Heart left ventricle (tissue), 13 donors: ENCODE data around the gene CCDC106.

ENCODE experiments used
- CTCF ChIP-seq, 12 donors: fragments of 200-600 bp; sonication (generic) in 4 of 12; IDR thresholded peaks; one replicate each; pipeline versions ENCODE4 v1.5.0 to v1.8.0; 2018 to 2022; ENCODE audit warnings: antibody characterized with exemption in 12 of 12, mild to moderate bottlenecking in 5 of 12
- POLR2A ChIP-seq, 2 donors: fragments of 450-650 bp; IDR thresholded peaks; one replicate each; pipeline ENCODE4 v1.6.1; 2017; ENCODE audit warnings: antibody characterized with exemption in 2 of 2, mild to moderate bottlenecking in 2 of 2, moderate library complexity in 2 of 2
- donor health status: ischemic (EF 13 %, LVEDD 7.1; RV severe dilation, severe dysfunction).
- donor health status: DM: no; HTN: yes; CAD: no.
- donor health status: DM: no; HTN: no; CAD: no.
- donor health status: ischemic (EF 25% LVEDD 6.9; RV normal size, moderate dysfunction).
- donor health status: ischemic (EF 25% LVEDD 5.7; RV mildly dilated, moderate dysfunction).
- donor health status: ischemic (EF 35%, LVEDD 5.7; RV mildly dilated, moderate dysfunction).
- donor health status: nonischemic (EF 11% LVEDD 7.7; RV severe dilation, severe dysfunction).
- donor health status: DM: yes; HTN: yes; CAD: no.
- donor health status: PGD.
- donor health status: ischemic (EF 29% LVEDD 5.4; RV normal size, mild dysfunction).
- donor health status: nonischemic (EF 23%, LVEDD 6.1; RV moderate dilation, normal function).

GRCh38 chr19:55652311-55653128 lies 4.5 kb downstream of the CCDC106 start:
- TF ChIP-seq CTCF (IDR thresholded peaks at IDR 0.05) (no peak), POLR2A (IDR thresholded peaks at IDR 0.05) (no peak)
